Caco-2 (cell line): ENCODE results near the gene FOS. TPM values are rescaled to one million over a fixed set of nuclear protein-coding genes. Genes with fewer than 3 reads are reported as not detected.

Experiments
- BruUV-seq: library from RNA; stranded (reverse); fragments of 400-500 nt; replicated peaks from 2 replicates; lab custom pipeline; 2021; lab: Mats Ljungman, UMichigan
- CTCF ChIA-PET: fragments of 300-600 bp; sonication (Branson Sonifier 250); formaldehyde crosslinking; loops from one replicate; lab custom pipeline; 2022; ENCODE audit warnings: antibody characterized with exemption; lab: Charles Lee
- POLR2A ChIA-PET: fragments of 300-600 bp; sonication (Branson Sonifier 250); formaldehyde crosslinking; loops from one replicate; lab custom pipeline; 2022; ENCODE audit warnings: antibody characterized with exemption; lab: Charles Lee
- DNase-seq, 2 experiments: peaks; one replicate each; pipeline versions ENCODE4 v3.0.0 to v3.0.0-alpha.2; 2020 to 2022
- H3K27me3 ChIP-seq: replicated peaks from 2 replicates; pipeline ENCODE4 v1.6.0; 2011; ENCODE audit warnings: low read length; ENCODE audit not compliant: control insufficient read depth, insufficient read depth
- H3K36me3 ChIP-seq: 2 replicates; pipeline ENCODE4 v1.5.1; 2011; ENCODE audit warnings: low read length; ENCODE audit not compliant: control insufficient read depth, insufficient read depth
- H3K4me1 ChIP-seq: fragments of 250-450 bp; sonication (Bioruptor Pico); 2 replicates; pipeline ENCODE4 v1.5.1; 2020; ENCODE audit warnings: mild to moderate bottlenecking
- H3K4me3 ChIP-seq: 2 replicates; pipeline ENCODE4 v1.5.1; 2011; ENCODE audit warnings: low read depth, mild to moderate bottlenecking, control low read depth, low read length
- H3K9me3 ChIP-seq: fragments of 250-450 bp; sonication (Bioruptor Pico); 2 replicates; pipeline ENCODE4 v1.5.1; 2020; ENCODE audit warnings: mild to moderate bottlenecking, moderate library complexity
- H3K27ac Mint-ChIP-seq: one replicate; pipeline ENCODE4 v1.8.0; 2022; ENCODE audit warnings: mixed read lengths; ENCODE audit not compliant: unreplicated experiment
- H3K27me3 Mint-ChIP-seq: one replicate; pipeline ENCODE4 v1.8.0; 2022; ENCODE audit warnings: mixed read lengths; ENCODE audit not compliant: insufficient read depth, unreplicated experiment
- H3K36me3 Mint-ChIP-seq: one replicate; pipeline ENCODE4 v1.8.0; 2022; ENCODE audit warnings: mild to moderate bottlenecking, mixed read lengths; ENCODE audit not compliant: insufficient read depth, unreplicated experiment
- H3K4me1 Mint-ChIP-seq: one replicate; pipeline ENCODE4 v1.8.0; 2022; ENCODE audit warnings: low read depth, mixed read lengths; ENCODE audit not compliant: unreplicated experiment
- H3K4me3 Mint-ChIP-seq: one replicate; pipeline ENCODE4 v1.8.0; 2022; ENCODE audit warnings: mild to moderate bottlenecking, moderate library complexity, mixed read lengths; ENCODE audit not compliant: unreplicated experiment
- H3K9me3 Mint-ChIP-seq: one replicate; pipeline ENCODE4 v1.8.0; 2022; ENCODE audit warnings: mixed read lengths; ENCODE audit not compliant: unreplicated experiment
- CTCF ChIP-seq, 2 experiments: fragments of 200-600 bp in 1 of 2; IDR thresholded peaks; 1 replicate in 1 of 2; 2 replicates in 1 of 2; pipeline versions ENCODE4 v1.5.1 to v1.8.0; 2011 to 2022; ENCODE audit warnings: antibody characterized with exemption in 1 of 2, control low read depth in 1 of 2, inconsistent platforms in 1 of 2, low read depth in 1 of 2, low read length in 1 of 2, mild to moderate bottlenecking in 1 of 2, moderate library complexity in 1 of 2; ENCODE audit not compliant: insufficient read depth in 1 of 2, severe bottlenecking in 1 of 2, unreplicated experiment in 1 of 2
- intact Hi-C: fragments of 100-400 bp; cut with micrococcal nuclease; formaldehyde crosslinking; loops from one replicate; pipeline ENCODE4 v1.10.0; 2022; ENCODE audit not compliant: unreplicated experiment
- total RNA-seq: library from RNA; stranded (reverse); gene quantifications from 2 replicates; pipeline ENCODE4 v1.2.3, GENCODE V29; 2022

Gene FOS
- total RNA-seq, 1 experiment from 2014 or later = 73.7 TPM

- Mint-ChIP-seq H3K4me3 (no peak overlapping the region), H3K4me1 (peaks cover 7% of the 10 kb centered on the region), H3K27ac (no peak overlapping the region), H3K36me3 (no peaks in the 10 kb centered on the region), H3K27me3 (no peaks in the 10 kb centered on the region), H3K9me3 (no peaks in the 10 kb centered on the region)
- ChIA-PET POLR2A (interaction anchor here (0.5 kb wide), 1 partner anchor 582 kb away, joined by 3 read pairs; no protein-coding TSS in a partner anchor), CTCF (no interaction called here)
- H3K4me1 ChIP-seq = peaks cover 7% of the 10 kb centered on the region; the same call in 1 of the 2 replicates
- H3K36me3 ChIP-seq = no peaks in the 10 kb centered on the region
- DNase-seq = no peak
- no peak overlapping the region for H3K4me3 ChIP-seq
- no peak for TF ChIP-seq CTCF (IDR thresholded peaks at IDR 0.05; ENCODE audit: insufficient read depth in 1 of 2, low read depth in 1 of 2, low read length in 1 of 2, severe bottlenecking in 1 of 2, unreplicated experiment in 1 of 2)
- H3K27me3 ChIP-seq = no peaks in the 10 kb centered on the region
- intact Hi-C loops = loop anchor here (10.0 kb wide), 1 partner anchor 55 kb away; no protein-coding TSS in a partner anchor
- BruUV-seq = no TSS peak
- no peaks in the 10 kb centered on the region for H3K9me3 ChIP-seq
These were observed 11.3 kb downstream of the FOS start for GRCh38 chr14:75289840-75290388.

- no peak overlapping the region for H3K4me3 ChIP-seq
- Mint-ChIP-seq H3K27ac (no peak overlapping the region), H3K4me3 (no peak overlapping the region), H3K9me3 (no peaks in the 10 kb centered on the region), H3K4me1 (peaks cover 9% of the 10 kb centered on the region), H3K27me3 (no peaks in the 10 kb centered on the region), H3K36me3 (peaks cover 5% of the 10 kb centered on the region)
- H3K9me3 ChIP-seq = no peaks in the 10 kb centered on the region
- POLR2A ChIA-PET = interaction anchor here (0.5 to 0.7 kb wide), 2 partner anchors 24 to 147 kb away, joined by 3 to 5 read pairs; no protein-coding TSS in a partner anchor
- CTCF ChIA-PET = no interaction called here
- H3K36me3 ChIP-seq = no peaks in the 10 kb centered on the region
- no peak for TF ChIP-seq CTCF (IDR thresholded peaks at IDR 0.05; ENCODE audit: insufficient read depth in 1 of 2, low read depth in 1 of 2, low read length in 1 of 2, severe bottlenecking in 1 of 2, unreplicated experiment in 1 of 2)
- H3K4me1 ChIP-seq = peaks cover 13% of the 10 kb centered on the region
- BruUV-seq = no TSS peak
- intact Hi-C loops = loop anchor here (10.0 kb wide), 1 partner anchor 56 kb away; no protein-coding TSS in a partner anchor
- no peak for DNase-seq
- no peaks in the 10 kb centered on the region for H3K27me3 ChIP-seq
These were observed 12.2 kb downstream of the FOS start for GRCh38 chr14:75290851-75291250.

- BruUV-seq = no TSS peak
- DNase-seq = no peak
- ChIA-PET CTCF (no interaction called here), POLR2A (interaction anchor here (0.5 to 5.9 kb wide), 3 partner anchors 9 to 148 kb away, joined by 3 to 99 read pairs (median 5); no protein-coding TSS in a partner anchor)
- Histone ChIP-seq H3K4me3 (no peak overlapping the region), H3K27me3 (no peaks in the 10 kb centered on the region), H3K4me1 (peaks cover 13% of the 10 kb centered on the region), H3K36me3 (no peaks in the 10 kb centered on the region), H3K9me3 (no peaks in the 10 kb centered on the region)
- H3K4me1 Mint-ChIP-seq = peaks cover 10% of the 10 kb centered on the region
- H3K36me3 Mint-ChIP-seq = peaks cover 9% of the 10 kb centered on the region
- no peak overlapping the region for H3K27ac Mint-ChIP-seq
- no peak overlapping the region for H3K4me3 Mint-ChIP-seq
- intact Hi-C loops = loop anchor here (10.0 kb wide), 1 partner anchor 57 kb away; no protein-coding TSS in a partner anchor
- TF ChIP-seq CTCF (IDR thresholded peaks at IDR 0.05; ENCODE audit: insufficient read depth in 1 of 2, low read depth in 1 of 2, low read length in 1 of 2, severe bottlenecking in 1 of 2, unreplicated experiment in 1 of 2) = no peak
- H3K9me3 Mint-ChIP-seq = no peaks in the 10 kb centered on the region
- H3K27me3 Mint-ChIP-seq = no peaks in the 10 kb centered on the region
These were observed 12.7 kb downstream of the FOS start for GRCh38 chr14:75291331-75291730.
